ENCODE data around the gene ARID1B. TPM values are rescaled to one million over a fixed set of nuclear protein-coding genes. Genes with fewer than 3 reads are reported as not detected.

The ARID1B gene
- total RNA-seq, 2 donors from 2014 or later, result 62.9 to 71.6 TPM

DNA sequence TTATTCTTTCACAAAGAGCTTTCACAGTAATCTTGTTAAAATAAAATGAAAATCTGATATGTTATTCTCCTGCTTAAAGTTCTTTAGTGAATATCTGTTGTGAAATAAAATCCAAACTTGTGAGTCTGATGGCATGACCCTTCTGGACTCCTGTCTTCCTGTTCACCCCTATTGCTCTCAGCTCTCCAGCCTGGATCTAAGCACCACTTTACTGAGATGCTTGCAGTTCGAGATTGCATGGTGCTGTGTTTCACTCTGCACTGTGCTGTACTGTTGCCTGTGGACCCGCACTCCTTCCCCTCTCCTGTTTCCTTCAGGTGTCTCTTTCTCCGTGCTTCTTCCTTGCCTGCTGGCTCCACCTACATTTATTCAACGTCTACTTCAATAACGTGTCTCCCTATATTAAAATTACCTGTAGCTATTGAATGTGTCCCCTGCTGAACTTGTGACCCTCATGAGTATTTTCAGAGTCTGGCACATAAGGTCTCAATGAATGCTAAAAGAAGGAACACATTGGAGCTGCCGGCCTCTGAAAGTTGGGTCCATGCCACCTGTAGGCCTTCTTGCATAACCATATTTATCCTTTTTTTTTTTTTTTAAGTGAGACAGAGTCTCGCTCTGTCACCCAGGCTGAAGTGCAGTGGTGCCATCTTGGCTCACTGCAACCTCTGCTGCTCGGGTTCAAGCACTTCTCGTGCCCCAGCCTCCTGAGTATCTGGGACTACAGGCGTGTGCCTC lies 100.1 kb downstream of the ARID1B start:
- ATAC-seq (replicated peaks in 1 of 2) (no peak), DNase-seq (no peak)
- Mint-ChIP-seq H3K4me1 (ENCODE audit: low read depth) (peaks cover 44% of the 10 kb centered on the region), H3K36me3 (ENCODE audit: insufficient read depth in 2 of 2) (no peaks in the 10 kb centered on the region), H3K4me3 (no peak overlapping the region), H3K9me3 (no peaks in the 10 kb centered on the region), H3K27ac (no peak overlapping the region), H3K27me3 (ENCODE audit: low read depth) (no peaks in the 10 kb centered on the region)

DNA sequence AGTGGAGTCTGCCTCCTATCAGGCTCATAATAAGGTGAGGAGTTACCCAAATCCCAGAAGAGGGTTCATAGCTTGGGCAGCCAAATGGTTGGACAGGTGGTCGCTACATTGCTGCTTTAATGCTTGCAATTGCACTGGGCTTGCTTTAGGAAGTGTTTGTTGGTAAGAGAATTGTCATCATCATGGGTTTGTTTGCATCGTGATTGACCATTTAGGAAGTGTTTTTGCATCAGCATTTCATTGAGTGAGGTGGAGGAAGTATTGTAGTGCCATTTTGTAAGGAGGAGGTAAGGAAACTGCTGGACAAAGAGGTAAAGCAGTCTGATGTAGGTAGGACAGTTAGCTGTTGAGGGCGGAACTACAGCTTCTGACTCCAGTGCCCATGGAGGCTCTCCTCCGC lies 101.5 kb downstream of the ARID1B start:
- no peaks in the 10 kb centered on the region for H3K36me3 Mint-ChIP-seq (ENCODE audit: insufficient read depth in 2 of 2)
- no peak for ATAC-seq (replicated peaks in 1 of 2)
- no peaks in the 10 kb centered on the region for H3K27me3 Mint-ChIP-seq (ENCODE audit: low read depth)
- no peak for DNase-seq
- H3K4me3 Mint-ChIP-seq, result no peak overlapping the region
- H3K4me1 Mint-ChIP-seq (ENCODE audit: low read depth), result peaks cover 56% of the 10 kb centered on the region
- no peaks in the 10 kb centered on the region for H3K9me3 Mint-ChIP-seq
- H3K27ac Mint-ChIP-seq, result no peak overlapping the region

DNA sequence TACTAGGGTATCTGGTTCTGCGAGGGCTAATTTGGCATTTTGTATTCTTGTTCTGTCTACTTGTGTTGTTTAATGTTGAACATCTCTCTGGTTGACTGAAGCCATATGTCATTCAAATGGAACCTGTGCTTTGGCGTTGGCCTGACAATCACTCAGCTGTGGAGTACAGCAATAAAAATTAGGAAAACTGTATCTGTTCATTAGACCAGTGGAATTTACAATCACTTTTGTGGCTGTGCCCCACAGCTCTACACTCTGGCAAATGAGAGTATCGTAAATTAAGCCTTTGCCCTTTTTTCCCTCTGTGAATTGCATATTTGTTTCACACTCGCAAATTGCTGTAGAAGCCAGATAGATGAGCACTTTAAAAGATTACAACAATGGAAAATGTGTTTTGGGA lies 102.0 kb downstream of the ARID1B start:
- peaks cover 56% of the 10 kb centered on the region for H3K4me1 Mint-ChIP-seq (ENCODE audit: low read depth)
- H3K27me3 Mint-ChIP-seq (ENCODE audit: low read depth), result no peaks in the 10 kb centered on the region
- H3K27ac Mint-ChIP-seq, result no peak overlapping the region
- no peaks in the 10 kb centered on the region for H3K9me3 Mint-ChIP-seq
- no peak overlapping the region for H3K4me3 Mint-ChIP-seq
- DNase-seq, result no peak
- ATAC-seq (replicated peaks in 1 of 2), result no peak
- H3K36me3 Mint-ChIP-seq (ENCODE audit: insufficient read depth in 2 of 2), result no peaks in the 10 kb centered on the region

DNA sequence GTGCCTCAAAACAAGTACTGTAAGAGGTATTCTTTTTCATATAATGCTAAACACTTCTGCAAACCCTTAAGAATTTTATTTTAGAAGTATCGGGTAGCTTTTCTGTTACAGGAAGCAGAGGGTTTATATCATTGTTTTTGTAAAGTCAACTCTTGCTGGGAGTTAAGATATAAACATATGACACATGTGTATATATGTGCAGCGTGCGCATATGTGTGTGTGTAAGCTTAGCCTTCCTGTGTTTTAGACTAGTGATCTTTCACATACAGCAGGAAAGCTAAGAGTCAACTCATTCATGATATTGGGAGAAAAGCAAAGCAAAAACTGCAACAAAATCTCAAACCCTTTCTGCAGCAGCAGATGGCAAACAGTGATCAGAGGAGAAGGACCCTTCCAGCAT lies 102.4 kb downstream of the ARID1B start:
- H3K36me3 Mint-ChIP-seq (ENCODE audit: insufficient read depth in 2 of 2), result no peaks in the 10 kb centered on the region
- DNase-seq (no peak), ATAC-seq (replicated peaks in 1 of 2) (no peak)
- H3K4me1 Mint-ChIP-seq (ENCODE audit: low read depth), result peaks cover 56% of the 10 kb centered on the region
- no peak overlapping the region for H3K4me3 Mint-ChIP-seq
- H3K9me3 Mint-ChIP-seq, result no peaks in the 10 kb centered on the region
- H3K27ac Mint-ChIP-seq, result no peak overlapping the region
- H3K27me3 Mint-ChIP-seq (ENCODE audit: low read depth), result no peaks in the 10 kb centered on the region

DNA sequence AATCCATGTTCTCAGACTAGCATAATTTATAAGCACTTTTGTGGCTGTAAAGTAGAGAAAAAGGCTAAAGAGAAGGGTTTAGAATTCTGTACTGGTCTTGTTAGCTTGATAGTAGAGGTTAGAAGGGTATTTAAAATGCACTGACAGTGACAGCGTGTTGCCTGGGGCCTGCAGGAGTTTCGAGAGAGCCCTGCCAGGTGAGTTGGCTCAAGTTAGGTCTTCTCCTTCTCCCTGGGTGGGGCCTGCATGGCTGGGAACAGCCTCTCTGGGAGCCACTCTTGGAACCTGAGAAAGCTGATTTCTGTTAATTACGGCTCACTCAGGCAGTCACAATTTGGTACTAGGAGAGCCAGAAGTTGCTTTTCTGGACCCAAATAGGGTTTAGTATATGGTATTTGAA lies 103.7 kb downstream of the ARID1B start:
- no peak for ATAC-seq (replicated peaks in 1 of 2)
- H3K9me3 Mint-ChIP-seq, result no peaks in the 10 kb centered on the region
- no peaks in the 10 kb centered on the region for H3K36me3 Mint-ChIP-seq (ENCODE audit: insufficient read depth in 2 of 2)
- no peaks in the 10 kb centered on the region for H3K27me3 Mint-ChIP-seq (ENCODE audit: low read depth)
- peaks cover 49% of the 10 kb centered on the region for H3K4me1 Mint-ChIP-seq (ENCODE audit: low read depth)
- H3K27ac Mint-ChIP-seq, result no peak overlapping the region
- no peak overlapping the region for H3K4me3 Mint-ChIP-seq
- DNase-seq, result no peak

DNA sequence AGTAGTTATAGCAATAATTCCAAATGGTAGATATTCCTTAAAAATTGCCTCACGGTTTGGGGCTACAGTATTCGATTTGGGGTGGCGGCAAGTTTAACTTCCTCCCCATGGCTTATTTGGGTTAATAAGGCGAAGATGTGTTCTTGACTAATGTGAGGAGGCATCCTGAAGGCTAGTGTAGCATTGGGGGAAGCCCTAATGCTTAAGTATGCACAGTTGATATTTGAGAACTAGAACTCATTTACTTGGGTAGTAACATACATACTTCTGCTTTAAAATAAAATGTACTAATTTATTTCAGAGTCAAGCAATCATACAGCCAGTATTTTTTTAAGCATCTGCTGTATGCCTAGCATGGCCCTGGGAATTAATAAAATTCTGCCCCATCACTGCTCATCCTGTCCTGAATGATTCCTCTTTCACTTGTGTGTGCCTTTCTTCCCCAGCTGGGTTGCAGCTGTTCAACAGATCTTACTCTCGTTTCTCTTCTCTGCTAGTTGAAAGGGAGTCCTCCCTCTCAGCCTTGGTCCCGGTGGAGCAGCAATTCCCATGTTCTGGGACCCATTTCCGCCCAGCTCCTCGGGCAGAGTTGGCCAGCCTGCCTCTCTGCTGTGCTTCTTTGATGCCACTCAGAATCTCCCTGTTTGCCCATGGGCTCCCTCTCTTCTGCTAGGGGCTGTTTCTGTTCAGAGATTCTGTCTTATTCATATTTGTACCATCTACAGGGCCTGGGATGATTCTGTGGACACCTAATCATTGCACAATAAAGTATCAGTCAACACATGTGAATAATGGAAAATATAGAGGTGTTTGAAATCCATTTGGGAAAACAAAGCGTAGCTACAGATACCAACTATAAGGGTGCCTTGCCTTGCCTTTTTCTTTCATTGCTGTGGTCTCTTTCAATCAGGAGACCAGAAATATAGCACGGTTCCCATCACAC lies 104.8 kb downstream of the ARID1B start:
- H3K4me3 Mint-ChIP-seq, result no peak overlapping the region
- no peaks in the 10 kb centered on the region for H3K9me3 Mint-ChIP-seq
- no peak for DNase-seq
- peak overlapping the region; percentile 58 for H3K27ac Mint-ChIP-seq
- H3K36me3 Mint-ChIP-seq (ENCODE audit: insufficient read depth in 2 of 2), result no peaks in the 10 kb centered on the region
- peaks cover 58% of the 10 kb centered on the region for H3K4me1 Mint-ChIP-seq (ENCODE audit: low read depth)
- no peaks in the 10 kb centered on the region for H3K27me3 Mint-ChIP-seq (ENCODE audit: low read depth)
- ATAC-seq (replicated peaks in 1 of 2), result peak in 1 of 2 donors; percentile 50

DNA sequence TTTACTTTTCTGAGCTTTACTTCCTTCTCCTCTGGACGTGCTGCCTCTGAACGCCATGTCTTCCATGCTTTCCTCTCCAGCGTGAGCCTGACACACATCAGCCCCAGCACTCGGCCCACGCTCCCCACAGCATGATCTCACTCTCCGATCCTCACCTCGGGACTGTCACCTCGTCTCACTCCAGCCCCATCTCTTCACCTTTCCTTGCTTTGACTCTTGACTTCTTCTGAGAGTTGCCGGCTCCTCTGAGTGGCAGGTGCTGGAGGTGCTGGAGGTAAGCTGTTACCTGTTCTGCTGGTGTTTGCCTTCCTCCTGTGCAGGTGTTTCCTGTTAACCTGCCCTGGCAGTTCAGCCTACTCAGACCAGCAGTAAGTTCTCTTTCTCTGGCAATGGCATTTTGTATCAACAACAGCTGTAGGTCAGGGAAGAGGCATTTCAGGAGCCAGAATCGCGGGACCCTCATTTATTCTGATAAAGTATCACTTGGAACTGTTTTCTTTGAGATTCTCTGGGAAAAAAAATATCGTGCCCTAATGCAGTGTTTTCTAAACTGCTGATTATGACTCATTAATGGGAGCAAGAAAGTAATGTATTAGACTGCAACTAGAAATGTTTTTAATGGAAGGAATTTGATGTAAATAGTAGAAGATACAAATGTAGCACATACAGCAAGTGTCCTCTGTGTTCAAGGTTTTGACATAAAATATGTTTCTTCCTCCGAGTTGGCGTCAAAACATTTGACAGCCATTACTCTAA lies 106.5 kb downstream of the ARID1B start:
- H3K4me3 Mint-ChIP-seq, result peak overlapping the region; percentile 12 to 63
- peak; percentile 60 to 69 for ATAC-seq (replicated peaks in 1 of 2)
- H3K27me3 Mint-ChIP-seq (ENCODE audit: low read depth), result no peaks in the 10 kb centered on the region
- no peaks in the 10 kb centered on the region for H3K36me3 Mint-ChIP-seq (ENCODE audit: insufficient read depth in 2 of 2)
- no peaks in the 10 kb centered on the region for H3K9me3 Mint-ChIP-seq
- H3K27ac Mint-ChIP-seq, result no peak overlapping the region
- H3K4me1 Mint-ChIP-seq (ENCODE audit: low read depth), result peaks cover 68% of the 10 kb centered on the region
- peak in 1 of 2 donors; percentile 44 for DNase-seq

DNA sequence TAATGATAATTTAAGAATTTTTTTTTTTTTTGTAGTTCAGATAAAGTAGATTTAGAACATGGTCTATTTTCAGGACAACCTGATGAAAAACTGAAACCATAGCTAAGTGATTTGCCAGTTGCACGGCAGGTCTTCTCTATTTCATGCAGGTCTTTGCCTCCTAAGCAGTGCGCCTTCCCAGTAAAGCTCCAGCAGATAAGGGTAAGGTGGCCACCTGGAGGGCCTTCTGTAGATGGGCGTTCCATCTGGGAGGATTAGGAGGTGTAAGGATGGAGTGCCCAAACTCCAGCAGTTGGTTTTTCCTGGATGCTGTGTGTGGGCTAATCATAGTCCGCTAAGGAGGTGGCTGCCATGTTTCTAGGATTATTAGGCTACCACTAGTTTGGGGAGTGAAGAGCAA lies 107.1 kb downstream of the ARID1B start:
- Mint-ChIP-seq H3K4me1 (ENCODE audit: low read depth) (peaks cover 66% of the 10 kb centered on the region), H3K27me3 (ENCODE audit: low read depth) (no peaks in the 10 kb centered on the region), H3K9me3 (no peaks in the 10 kb centered on the region), H3K27ac (no peak overlapping the region), H3K36me3 (ENCODE audit: insufficient read depth in 2 of 2) (no peaks in the 10 kb centered on the region), H3K4me3 (no peak overlapping the region)
- no peak for ATAC-seq (replicated peaks in 1 of 2)
- DNase-seq, result no peak

DNA sequence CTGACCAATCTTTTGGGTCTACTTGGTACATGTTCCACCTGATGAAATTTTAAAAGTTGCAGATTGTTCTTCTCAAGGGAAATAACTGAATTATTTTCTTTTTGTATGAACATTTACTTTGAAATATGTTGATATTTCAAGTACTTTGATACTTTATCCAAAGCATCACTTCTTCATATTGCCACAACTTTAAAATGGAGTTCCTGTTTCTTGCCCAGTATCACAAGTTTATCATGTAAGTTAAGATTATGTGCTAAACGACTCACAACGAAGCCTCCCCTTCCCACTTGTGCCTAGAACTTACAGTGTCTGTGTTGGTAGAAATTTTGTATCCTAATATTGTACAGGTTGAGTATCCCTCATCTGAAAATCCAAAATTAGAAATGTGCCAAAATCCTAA lies 108.4 kb downstream of the ARID1B start:
- H3K36me3 Mint-ChIP-seq (ENCODE audit: insufficient read depth in 2 of 2), result no peaks in the 10 kb centered on the region
- DNase-seq (no peak), ATAC-seq (replicated peaks in 1 of 2) (no peak)
- H3K9me3 Mint-ChIP-seq, result no peaks in the 10 kb centered on the region
- H3K27ac Mint-ChIP-seq, result no peak overlapping the region
- no peaks in the 10 kb centered on the region for H3K27me3 Mint-ChIP-seq (ENCODE audit: low read depth)
- peaks cover 59% of the 10 kb centered on the region for H3K4me1 Mint-ChIP-seq (ENCODE audit: low read depth)
- no peak overlapping the region for H3K4me3 Mint-ChIP-seq

DNA sequence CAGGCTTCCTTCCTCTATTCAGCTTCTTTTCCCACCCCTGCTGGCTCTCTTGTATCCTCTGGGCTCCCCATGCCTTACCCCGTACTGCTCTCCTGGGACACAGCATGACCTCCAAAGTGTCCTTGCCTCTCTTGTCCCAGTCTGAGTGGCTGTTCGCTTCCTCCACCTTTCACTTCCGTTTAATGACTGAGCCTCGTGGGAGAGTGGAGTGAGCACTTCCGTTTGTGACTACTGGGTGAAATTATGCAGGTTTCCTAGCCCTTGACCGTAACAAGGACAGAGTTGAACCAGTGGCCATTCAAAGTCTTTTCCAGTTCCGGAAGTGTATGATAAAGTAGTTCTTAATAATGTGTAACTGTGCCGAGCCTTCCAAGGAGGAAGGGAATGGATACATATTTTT lies 109.2 kb downstream of the ARID1B start:
- Mint-ChIP-seq H3K27me3 (ENCODE audit: low read depth) (no peaks in the 10 kb centered on the region), H3K27ac (peak overlapping the region; percentile 55), H3K9me3 (no peaks in the 10 kb centered on the region), H3K36me3 (ENCODE audit: insufficient read depth in 2 of 2) (no peaks in the 10 kb centered on the region), H3K4me1 (ENCODE audit: low read depth) (peaks cover 59% of the 10 kb centered on the region), H3K4me3 (peak overlapping the region; percentile 28 to 56)
- ATAC-seq (replicated peaks in 1 of 2), result peak in 1 of 2 donors; percentile 48
- DNase-seq, result no peak

DNA sequence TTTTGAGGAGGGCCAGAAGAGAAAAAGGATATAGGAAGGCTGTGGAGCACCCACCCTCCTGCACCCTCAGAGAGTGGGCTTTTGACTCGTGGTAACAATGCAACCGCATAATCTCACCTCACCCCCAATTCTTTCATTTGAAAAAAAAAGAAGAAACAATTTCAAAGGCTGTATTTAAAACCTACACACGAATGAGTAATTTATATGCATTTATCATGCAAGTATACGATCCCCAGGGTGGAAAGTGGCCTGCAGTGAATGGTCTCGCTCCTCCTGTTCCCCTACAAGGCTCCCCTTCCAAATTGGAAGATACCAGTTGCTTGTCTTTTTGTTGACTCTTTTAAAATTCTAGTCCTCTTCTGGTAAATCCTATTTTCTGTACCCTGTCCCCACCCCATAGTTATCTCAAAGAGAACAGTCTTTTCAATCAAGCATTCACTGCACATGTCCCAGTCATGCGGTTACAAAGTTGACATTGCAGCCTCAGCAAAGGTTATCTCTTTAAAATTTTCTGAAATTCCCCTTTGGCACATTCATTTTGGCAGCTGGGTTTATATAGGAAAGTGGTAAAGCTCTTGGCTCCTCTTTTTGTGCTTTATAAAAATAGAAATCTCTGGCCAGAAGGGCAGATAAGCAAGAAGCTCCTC lies 110.6 kb downstream of the ARID1B start:
- peak overlapping the region; percentile 21 to 37 for H3K4me3 Mint-ChIP-seq
- no peaks in the 10 kb centered on the region for H3K36me3 Mint-ChIP-seq (ENCODE audit: insufficient read depth in 2 of 2)
- ATAC-seq (replicated peaks in 1 of 2), result peak; percentile 53 to 82
- H3K27me3 Mint-ChIP-seq (ENCODE audit: low read depth), result no peaks in the 10 kb centered on the region
- peak overlapping the region; percentile 30 for H3K27ac Mint-ChIP-seq
- no peaks in the 10 kb centered on the region for H3K9me3 Mint-ChIP-seq
- peak in 1 of 2 donors; percentile 16 for DNase-seq
- H3K4me1 Mint-ChIP-seq (ENCODE audit: low read depth), result peaks cover 50% of the 10 kb centered on the region

DNA sequence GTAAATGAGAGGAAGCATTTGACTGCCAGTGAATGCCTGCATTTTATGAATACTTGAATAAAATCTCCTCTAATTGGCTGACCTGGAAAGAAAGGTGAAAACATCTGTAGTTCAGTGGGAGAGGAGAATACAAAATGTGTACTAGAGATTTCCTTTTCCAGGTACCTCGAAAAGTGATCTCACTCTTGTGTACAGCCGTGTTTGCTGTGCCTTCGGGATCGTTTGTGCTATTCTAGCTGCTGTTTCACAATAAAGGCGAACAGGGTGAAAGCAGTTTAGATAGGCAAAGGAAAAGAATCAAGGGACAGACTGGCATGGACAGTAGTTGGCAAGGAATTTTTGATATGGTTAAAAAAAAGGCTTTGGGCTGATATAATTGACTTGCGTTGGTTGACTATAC lies 112.3 kb downstream of the ARID1B start:
- Mint-ChIP-seq H3K27me3 (ENCODE audit: low read depth) (no peaks in the 10 kb centered on the region), H3K4me1 (ENCODE audit: low read depth) (peaks cover 35% of the 10 kb centered on the region), H3K27ac (no peak overlapping the region), H3K36me3 (ENCODE audit: insufficient read depth in 2 of 2) (no peaks in the 10 kb centered on the region), H3K9me3 (no peaks in the 10 kb centered on the region), H3K4me3 (no peak overlapping the region)
- ATAC-seq (replicated peaks in 1 of 2) (no peak), DNase-seq (no peak)
